ENCODE results near the gene ZBTB20.

GRCh38 chr3:114706591-114707232 is 440.4 kb downstream of the ZBTB20 start:
- TF ChIP-seq POLR2A (IDR thresholded peaks at IDR 0.05) (peak in 1 of 2 donors; percentile 43), CTCF (IDR thresholded peaks at IDR 0.05) (no peak)
